Prostate gland (tissue), 2 donors: ENCODE data around the gene SRPK3.

Experiments used
- CTCF ChIP-seq, 4 experiments: fragments of 200-600 bp in 2 of 4; fragments of 450-650 bp in 2 of 4; sonication (generic) in 2 of 4; IDR thresholded peaks; 1 replicate in 3 of 4; 2 replicates in 1 of 4; pipeline ENCODE4 v1.5.1; 2016 to 2019; ENCODE audit warnings: antibody characterized with exemption in 4 of 4, mild to moderate bottlenecking in 2 of 4, moderate library complexity in 2 of 4
- POLR2A ChIP-seq: fragments of 450-650 bp; IDR thresholded peaks from one replicate; pipeline ENCODE4 v1.6.1; 2016; ENCODE audit warnings: antibody characterized with exemption, mild to moderate bottlenecking
- POLR2AphosphoS5 ChIP-seq: sonication (generic); formaldehyde crosslinking; IDR thresholded peaks from one replicate; pipeline ENCODE4 v1.6.1; 2017; ENCODE audit warnings: antibody characterized with exemption

GRCh38 chrX:153766871-153767673 lies 13.8 kb upstream of the SRPK3 start:
- TF ChIP-seq CTCF (IDR thresholded peaks at IDR 0.05) (no peak), POLR2A (no peak), POLR2AphosphoS5 (no peak)
